IMR-90 (cell line): ENCODE measurements around the gene SLC39A3. TPM values are rescaled to one million over a fixed set of nuclear protein-coding genes. Genes with fewer than 3 reads are reported as not detected.

Source experiments
- ATAC-seq: fragments of 200-7000 bp; cut with Tn5 transposase; 2 replicates; pipeline ENCODE4 v1.9.1; 2020; ENCODE audit warnings: low read depth, mild to moderate bottlenecking, moderate library complexity
- BruUV-seq: library from RNA; stranded (reverse); fragments of 400-500 nt; replicated peaks from 2 replicates; lab custom pipeline; 2021; lab: Mats Ljungman, UMichigan
- CTCF ChIA-PET: fragments of 300-600 bp; formaldehyde crosslinking; extraction: SDS; loops from one replicate; lab custom pipeline; 2021; ENCODE audit warnings: antibody characterized with exemption; lab: Yijun Ruan, JAX
- POLR2A ChIA-PET: fragments of 300-600 bp; sonication (Branson Sonifier 250); formaldehyde crosslinking; loops from one replicate; lab custom pipeline; 2022; ENCODE audit warnings: antibody characterized with exemption; ENCODE audit not compliant: unreplicated experiment; lab: Charles Lee
- DNase-seq: peaks from one replicate; pipeline ENCODE4 v3.0.0; 2013
- H2AFZ ChIP-seq: replicated peaks from 2 replicates; pipeline ENCODE3; 2013; ENCODE audit warnings: low read length, mild to moderate bottlenecking; ENCODE audit not compliant: poor library complexity
- H2AK5ac ChIP-seq: 2 replicates; pipeline ENCODE4 v1.6.1; 2013; ENCODE audit warnings: low read depth, low read length, inconsistent platforms
- H2AK9ac ChIP-seq: replicated peaks from 2 replicates; pipeline ENCODE3; 2013; ENCODE audit warnings: mild to moderate bottlenecking, low read depth, low read length, moderate library complexity; ENCODE audit not compliant: poor library complexity
- H2BK120ac ChIP-seq: 2 replicates; pipeline ENCODE4 v1.6.1; 2013; ENCODE audit warnings: low read depth, low read length, inconsistent platforms
- H2BK15ac ChIP-seq: 3 replicates; pipeline ENCODE4 v1.6.1; 2013; ENCODE audit warnings: low read depth, low read length, inconsistent platforms
- H2BK20ac ChIP-seq: 2 replicates; pipeline ENCODE4 v1.6.1; 2013; ENCODE audit warnings: low read depth, mild to moderate bottlenecking, inconsistent platforms, low read length, moderate library complexity
- H2BK5ac ChIP-seq: 2 replicates; pipeline ENCODE4 v1.6.1; 2013; ENCODE audit warnings: mild to moderate bottlenecking, low read depth, low read length, inconsistent platforms; ENCODE audit not compliant: poor library complexity, severe bottlenecking
- H3K14ac ChIP-seq: replicated peaks from 2 replicates; pipeline ENCODE4 v1.6.1; 2013; ENCODE audit warnings: low read depth, low read length, inconsistent platforms
- H3K18ac ChIP-seq: 2 replicates; pipeline ENCODE4 v1.6.1; 2013; ENCODE audit warnings: low read depth, low read length, control low read depth
- H3K23ac ChIP-seq: 2 replicates; pipeline ENCODE4 v1.6.1; 2013; ENCODE audit warnings: low read depth, low read length, inconsistent platforms
- H3K27ac ChIP-seq: 2 replicates; pipeline ENCODE4 v1.5.1; 2013; ENCODE audit warnings: mild to moderate bottlenecking, control low read depth, low read length; ENCODE audit not compliant: insufficient read depth
- H3K27me3 ChIP-seq: 2 replicates; pipeline ENCODE4 v1.6.1; 2013; ENCODE audit warnings: low read length; ENCODE audit not compliant: control insufficient read depth, insufficient read depth
- H3K36me3 ChIP-seq: 2 replicates; pipeline ENCODE4 v1.6.1; 2013; ENCODE audit warnings: low read length, mixed read lengths; ENCODE audit not compliant: control insufficient read depth, insufficient read depth
- H3K4ac ChIP-seq: 2 replicates; pipeline ENCODE4 v1.6.1; 2013; ENCODE audit warnings: low read depth, low read length, inconsistent platforms
- H3K4me1 ChIP-seq: 2 replicates; pipeline ENCODE4 v1.6.1; 2013; ENCODE audit warnings: low read length, mixed read lengths; ENCODE audit not compliant: control insufficient read depth, insufficient read depth
- H3K4me2 ChIP-seq: 2 replicates; pipeline ENCODE4 v1.6.1; 2013; ENCODE audit warnings: low read depth, mild to moderate bottlenecking, control low read depth, low read length, moderate library complexity
- H3K4me3 ChIP-seq: 2 replicates; pipeline ENCODE4 v1.5.1; 2013; ENCODE audit warnings: low read depth, mild to moderate bottlenecking, control low read depth, low read length, moderate library complexity; ENCODE audit not compliant: insufficient read depth
- H3K56ac ChIP-seq: 2 replicates; pipeline ENCODE4 v1.6.1; 2013; ENCODE audit warnings: low read length, inconsistent platforms; ENCODE audit not compliant: insufficient read depth; ENCODE audit errors: extremely low read depth
- H3K79me1 ChIP-seq, 2 experiments: 2 replicates each; pipeline ENCODE4 v1.6.1; 2013; ENCODE audit warnings: low read length in 2 of 2, inconsistent platforms in 1 of 2, low read depth in 1 of 2
- H3K9ac ChIP-seq: 2 replicates; pipeline ENCODE4 v1.6.1; 2013; ENCODE audit warnings: low read depth, low read length, control low read depth
- H3K9me1 ChIP-seq: 2 replicates; pipeline ENCODE4 v1.6.1; 2013; ENCODE audit warnings: low read length, inconsistent platforms; ENCODE audit not compliant: insufficient read depth
- H3K9me3 ChIP-seq: 2 replicates; pipeline ENCODE4 v1.6.1; 2013; ENCODE audit warnings: low read length; ENCODE audit not compliant: control insufficient read depth, insufficient read depth
- H4K20me1 ChIP-seq: 2 replicates; pipeline ENCODE4 v1.6.1; 2013; ENCODE audit warnings: low read length, inconsistent platforms; ENCODE audit not compliant: insufficient read depth
- H4K5ac ChIP-seq: 2 replicates; pipeline ENCODE4 v1.6.1; 2013; ENCODE audit warnings: mild to moderate bottlenecking, low read depth, low read length, control low read depth
- H4K8ac ChIP-seq, 2 experiments: 2 replicates each; pipeline ENCODE4 v1.6.1; 2013; ENCODE audit warnings: low read depth in 2 of 2, low read length in 2 of 2, control low read depth in 1 of 2, inconsistent platforms in 1 of 2
- H4K91ac ChIP-seq: 2 replicates; pipeline ENCODE4 v1.6.1; 2013; ENCODE audit warnings: low read depth, low read length, inconsistent platforms; ENCODE audit not compliant: insufficient read depth
- RCOR1 ChIP-seq: IDR thresholded peaks from 2 replicates; pipeline ENCODE4 v1.6.1; 2012; ENCODE audit warnings: mild to moderate bottlenecking, low read length, improper control_type of control experiment; ENCODE audit not compliant: insufficient replicate concordance
- WGBS, 2 experiments: methylation state at CpG; one replicate each; pipeline versions ENCODE4 v1.1.5 to v1.1.7; 2013; ENCODE audit warnings: missing lambda C conversion rate in 2 of 2; ENCODE audit not compliant: insufficient read length in 1 of 2; ENCODE audit errors: extremely low coverage in 2 of 2; 5-methylcytosine and 5-hydroxymethylcytosine counted together
- dilution Hi-C: fragments of 300-500 bp; cut with HindIII; formaldehyde crosslinking; loops from one replicate; pipeline ENCODE4 v1.14.3; 2018; ENCODE audit warnings: low sequenced_read_pairs; ENCODE audit not compliant: unreplicated experiment
- in situ Hi-C: fragments of 300-500 bp; cut with MboI; formaldehyde crosslinking; loops from 3 replicates; pipeline ENCODE4 v1.14.3; 2019; ENCODE audit warnings: low sequenced_read_pairs, inconsistent platforms, mixed read lengths
- intact Hi-C: fragments of 100-400 bp; cut with micrococcal nuclease; formaldehyde crosslinking; loops from 2 replicates; pipeline ENCODE4 v1.10.0; 2022
- polyA plus RNA-seq, 3 experiments: library from polyadenylated mRNA; depleted of rRNA; stranded (reverse); fragments of >200 nt; gene quantifications; 2 replicates each; pipeline ENCODE4 v1.2.3, GENCODE V29; 2012; ENCODE audit warnings: low replicate concordance in 1 of 3
- total RNA-seq: library from RNA; depleted of rRNA; stranded (reverse); fragments of >200 nt; gene quantifications from 2 replicates; pipeline ENCODE4 v1.2.3, GENCODE V29; 2012

SLC39A3 gene
- total and polyA plus RNA-seq, 2 of the 4 experiments (the other 2 are of a cell fraction): 12.4 to 38.2 TPM

DNA sequence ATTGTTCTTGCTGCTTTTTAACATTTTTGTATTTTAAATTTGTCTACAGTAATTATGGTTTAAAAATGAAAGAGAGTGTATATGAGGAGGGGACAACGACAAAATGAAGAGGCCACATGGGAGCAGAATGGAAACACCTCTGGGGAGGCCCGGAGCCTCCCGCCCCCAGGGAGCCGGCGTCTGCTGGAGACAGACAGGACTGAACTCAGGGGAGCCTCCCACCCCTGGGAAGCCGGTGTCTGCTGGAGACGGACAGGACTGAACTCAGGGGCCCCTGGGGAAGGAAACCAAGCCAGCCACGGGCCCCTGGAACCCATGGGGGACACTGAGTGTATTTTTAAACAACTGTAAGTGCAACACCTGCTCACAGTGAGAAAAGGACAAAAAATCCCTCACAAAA lies 16.7 kb upstream of the SLC39A3 start:
- in situ Hi-C loops: no loop called here
- no peak overlapping the region for H4K5ac ChIP-seq
- H3K4ac ChIP-seq: no peak overlapping the region
- H3K56ac ChIP-seq: no peak overlapping the region
- no peak overlapping the region for H2BK5ac ChIP-seq
- TF ChIP-seq RCOR1: no peak
- BruUV-seq: no TSS peak
- dilution Hi-C loops: no loop called here
- intact Hi-C loops: no loop called here
- H2AK9ac ChIP-seq: no peak overlapping the region
- H2AK5ac ChIP-seq: no peak overlapping the region
- no peaks in the 10 kb centered on the region; the same call in 1 of the 2 replicates for H4K20me1 ChIP-seq
- peaks cover 60% of the 10 kb centered on the region for H3K36me3 ChIP-seq
- H3K4me2 ChIP-seq: no peak overlapping the region
- 72% methylated on average over 4 of the region's 8 CpGs; no CpG with 5 or more reads in 1 of the 2 experiments for WGBS, 2 experiments
- H2BK20ac ChIP-seq: no peak overlapping the region
- H3K9me1 ChIP-seq: no peaks in the 10 kb centered on the region; the same call in 1 of the 2 replicates
- DNase-seq: no peak
- H3K79me1 ChIP-seq: peaks cover 0 to 13% of the 10 kb centered on the region in 2 experiments; a peak in 3 of 4 replicates
- H2BK120ac ChIP-seq: no peak overlapping the region
- ChIA-PET CTCF (no interaction called here), POLR2A (no interaction called here)
- ATAC-seq: no peak
- H2AFZ ChIP-seq: no peak overlapping the region
- H2BK15ac ChIP-seq: no peak overlapping the region
- H3K9me3 ChIP-seq: no peaks in the 10 kb centered on the region
- no peak overlapping the region for H3K27ac ChIP-seq
- H4K8ac ChIP-seq: no peak overlapping the region
- H4K91ac ChIP-seq: no peak overlapping the region
- no peak overlapping the region for H3K14ac ChIP-seq
- no peak overlapping the region for H3K4me3 ChIP-seq
- H3K4me1 ChIP-seq: no peaks in the 10 kb centered on the region
- no peak overlapping the region for H3K9ac ChIP-seq
- no peak overlapping the region for H3K23ac ChIP-seq
- H3K18ac ChIP-seq: no peak overlapping the region
- no peaks in the 10 kb centered on the region for H3K27me3 ChIP-seq
